Fibroblast of the aortic adventitia (primary cell): ENCODE measurements around the gene CBR3. TPM values are rescaled to one million over a fixed set of nuclear protein-coding genes. Genes with fewer than 3 reads are reported as not detected.

Experiments
- DNase-seq: peaks from one replicate; pipeline ENCODE4 v3.0.0-alpha.2; 2010; ENCODE audit warnings: low read depth
- H3K4me3 ChIP-seq: 2 replicates; pipeline ENCODE4 v1.5.1; 2011; ENCODE audit warnings: low read depth, mild to moderate bottlenecking, control low read depth, low read length, moderate library complexity
- CTCF ChIP-seq: IDR thresholded peaks from 2 replicates; pipeline ENCODE4 v1.5.1; 2011; ENCODE audit warnings: mild to moderate bottlenecking, low read length, control low read depth, inconsistent platforms; ENCODE audit not compliant: insufficient read depth
- total RNA-seq: library from RNA; depleted of rRNA; stranded (reverse); fragments of >200 nt; gene quantifications from 2 replicates; pipeline ENCODE4 v1.2.3, GENCODE V29; 2012; ENCODE audit warnings: low replicate concordance

Gene CBR3
- total RNA-seq, 1 donor = 27.9 TPM

- H3K4me3 ChIP-seq = peak overlapping the region; percentile 35
- TF ChIP-seq CTCF = peak; percentile 65
- peak; percentile 46 for DNase-seq
Measured at GRCh38 chr21:36104317-36105300, 30.3 kb upstream of the CBR3 start.

GRCh38 chr21:36105327-36105842 is 29.5 kb upstream of the CBR3 start:
- DNase-seq = no peak
- TF ChIP-seq CTCF = no peak
- H3K4me3 ChIP-seq = no peak overlapping the region

GRCh38 chr21:36109868-36110267 is 25.0 kb upstream of the CBR3 start:
- no peak for DNase-seq
- no peak for TF ChIP-seq CTCF
- H3K4me3 ChIP-seq = no peak overlapping the region

- TF ChIP-seq CTCF = no peak
- no peak for DNase-seq
- no peak overlapping the region for H3K4me3 ChIP-seq
Measured at GRCh38 chr21:36111238-36111637, 23.6 kb upstream of the CBR3 start.

- H3K4me3 ChIP-seq = no peak overlapping the region
- no peak for TF ChIP-seq CTCF
- DNase-seq = no peak
Measured at GRCh38 chr21:36113647-36114428, 21.0 kb upstream of the CBR3 start.

- no peak overlapping the region for H3K4me3 ChIP-seq
- no peak for TF ChIP-seq CTCF
- DNase-seq = no peak
Measured at GRCh38 chr21:36115138-36115730, 19.6 kb upstream of the CBR3 start.
